CD14-positive monocyte (primary cell): ENCODE measurements around the gene KBTBD3. TPM values are rescaled to one million over a fixed set of nuclear protein-coding genes. Genes with fewer than 3 reads are reported as not detected.

Experiments
- DNase-seq, 3 donors: peaks; one replicate each; pipeline ENCODE4 v3.0.0-alpha.2; 2011 to 2022
- H2AFZ ChIP-seq: 2 replicates; pipeline ENCODE4 v1.6.0; 2012; ENCODE audit warnings: mild to moderate bottlenecking, low read depth, low read length, inconsistent platforms; ENCODE audit not compliant: insufficient read depth, poor library complexity, severe bottlenecking
- H3K27ac ChIP-seq, 2 donors: 1 replicate in 1 of 2; 2 replicates in 1 of 2; pipeline ENCODE4 v1.5.1; 2012 to 2013; ENCODE audit warnings: low read length in 2 of 2, control low read depth in 1 of 2, inconsistent platforms in 1 of 2, low read depth in 1 of 2, mild to moderate bottlenecking in 1 of 2
- H3K27me3 ChIP-seq, 2 donors: one replicate each; pipeline versions ENCODE4 v1.6.0 to v1.6.1; 2011 to 2013; ENCODE audit warnings: low read length in 2 of 2; ENCODE audit not compliant: control insufficient read depth in 2 of 2, insufficient read depth in 2 of 2
- H3K36me3 ChIP-seq, 2 donors: replicated peaks in 1 of 2; 1 replicate in 1 of 2; 2 replicates in 1 of 2; pipeline versions ENCODE4 v1.5.1 to v1.6.1; 2012 to 2013; ENCODE audit warnings: low read length in 2 of 2, control low read depth in 1 of 2, inconsistent platforms in 1 of 2, mild to moderate bottlenecking in 1 of 2; ENCODE audit not compliant: insufficient read depth in 2 of 2, control insufficient read depth in 1 of 2
- H3K4me1 ChIP-seq, 2 donors: 1 replicate in 1 of 2; 2 replicates in 1 of 2; pipeline versions ENCODE4 v1.5.1 to v1.6.1; 2012 to 2013; ENCODE audit warnings: low read length in 2 of 2, control low read depth in 1 of 2, inconsistent platforms in 1 of 2, mild to moderate bottlenecking in 1 of 2, moderate library complexity in 1 of 2; ENCODE audit not compliant: insufficient read depth in 2 of 2, control insufficient read depth in 1 of 2
- H3K4me2 ChIP-seq: replicated peaks from 2 replicates; pipeline ENCODE3; 2012; ENCODE audit warnings: low read length, moderate library complexity, mild to moderate bottlenecking; ENCODE audit not compliant: poor library complexity, severe bottlenecking; ENCODE audit errors: extremely low read depth
- H3K4me3 ChIP-seq, 3 experiments: fragments of 200-600 bp in 1 of 3; sonication (generic) in 1 of 3; replicated peaks in 1 of 3; 1 replicate in 2 of 3; 2 replicates in 1 of 3; pipeline ENCODE4 v1.5.1; 2011 to 2013; ENCODE audit warnings: low read length in 3 of 3, mild to moderate bottlenecking in 3 of 3, control low read depth in 2 of 3, low read depth in 2 of 3, inconsistent platforms in 1 of 3, moderate library complexity in 1 of 3
- H3K79me2 ChIP-seq: 2 replicates; pipeline ENCODE4 v1.6.0; 2012; ENCODE audit warnings: mild to moderate bottlenecking, control low read depth, inconsistent platforms, low read length, moderate library complexity; ENCODE audit not compliant: insufficient read depth
- H3K9ac ChIP-seq: 2 replicates; pipeline ENCODE4 v1.6.0; 2017; ENCODE audit warnings: low read length, mild to moderate bottlenecking; ENCODE audit not compliant: insufficient read depth, poor library complexity, severe bottlenecking
- H3K9me3 ChIP-seq, 2 donors: replicated peaks in 1 of 2; 1 replicate in 1 of 2; 2 replicates in 1 of 2; pipeline versions ENCODE4 v1.5.1 to v1.6.1; 2012 to 2013; ENCODE audit warnings: low read length in 2 of 2, control low read depth in 1 of 2; ENCODE audit not compliant: control insufficient read depth in 1 of 2, insufficient read depth in 1 of 2
- H4K20me1 ChIP-seq: 2 replicates; pipeline ENCODE4 v1.6.0; 2012; ENCODE audit warnings: mild to moderate bottlenecking, low read length, control low read depth, moderate library complexity; ENCODE audit not compliant: insufficient read depth
- H3K27ac Mint-ChIP-seq, 7 donors: one replicate each; pipeline ENCODE4 v1.8.0; 2020; ENCODE audit warnings: mild to moderate bottlenecking in 7 of 7, mixed read lengths in 7 of 7, moderate library complexity in 6 of 7, inconsistent platforms in 2 of 7
- H3K27me3 Mint-ChIP-seq, 3 donors: one replicate each; pipeline ENCODE4 v1.8.0; 2021 to 2022; ENCODE audit warnings: low read depth in 3 of 3, mild to moderate bottlenecking in 3 of 3, mixed read lengths in 3 of 3, moderate library complexity in 3 of 3, inconsistent platforms in 1 of 3
- H3K36me3 Mint-ChIP-seq, 2 donors: one replicate each; pipeline ENCODE4 v1.8.0; 2020; ENCODE audit warnings: mixed read lengths in 2 of 2, inconsistent platforms in 1 of 2, mild to moderate bottlenecking in 1 of 2
- H3K4me1 Mint-ChIP-seq: one replicate; pipeline ENCODE4 v1.8.0; 2020; ENCODE audit warnings: mild to moderate bottlenecking, mixed read lengths
- H3K4me3 Mint-ChIP-seq, 2 donors: one replicate each; pipeline ENCODE4 v1.8.0; 2020; ENCODE audit warnings: mild to moderate bottlenecking in 2 of 2, mixed read lengths in 2 of 2, moderate library complexity in 1 of 2
- H3K9me3 Mint-ChIP-seq, 7 donors: one replicate each; pipeline ENCODE4 v1.8.0; 2020 to 2022; ENCODE audit warnings: mixed read lengths in 7 of 7, mild to moderate bottlenecking in 6 of 7, moderate library complexity in 6 of 7, inconsistent platforms in 2 of 7
- CTCF ChIP-seq: fragments of 200-600 bp; IDR thresholded peaks from one replicate; pipeline ENCODE4 v1.8.0; 2022; ENCODE audit warnings: antibody characterized with exemption, mild to moderate bottlenecking
- WGBS: methylation state at CpG from one replicate; pipeline ENCODE4 v1.1.5; 2013; ENCODE audit warnings: missing lambda C conversion rate; ENCODE audit not compliant: insufficient coverage; 5-methylcytosine and 5-hydroxymethylcytosine counted together
- intact Hi-C, 2 donors: fragments of 100-400 bp; cut with micrococcal nuclease; formaldehyde crosslinking; loops; one replicate each; pipeline versions ENCODE4 v1.15.0 to v1.15.1; 2023
- polyA plus RNA-seq, 3 donors: library from polyadenylated mRNA; depleted of rRNA in 1 of 3; unstranded in 2 of 3; stranded (reverse) in 1 of 3; fragments of 300-500 nt in 2 of 3; fragments of >200 nt in 1 of 3; fragmentation: Illumina TruSeq in 2 of 3; gene quantifications; 1 replicate in 2 of 3; 2 replicates in 1 of 3; pipeline ENCODE4 v1.2.3, GENCODE V29; 2012 to 2021

Gene KBTBD3
- polyA plus RNA-seq, 3 donors = 1.5 to 5.9 (median 2.6) TPM

GRCh38 chr11:106031202-106031810, 45.8 kb downstream of the KBTBD3 start:
- no peak overlapping the region for H2AFZ ChIP-seq
- Mint-ChIP-seq H3K4me3 (no peak overlapping the region), H3K27ac (no peak overlapping the region), H3K9me3 (peaks cover 0 to 6% (median 3%) of the 10 kb centered on the region in 7 donors), H3K27me3 (peaks cover 0 to 5% (median 2%) of the 10 kb centered on the region in 3 donors), H3K36me3 (no peaks in the 10 kb centered on the region), H3K4me1 (no peaks in the 10 kb centered on the region)
- H3K4me2 ChIP-seq = no peak overlapping the region
- intact Hi-C loops = no loop called here
- H3K27me3 ChIP-seq = peaks cover 0 to 2% of the 10 kb centered on the region in 2 donors
- H4K20me1 ChIP-seq = no peaks in the 10 kb centered on the region
- no peaks in the 10 kb centered on the region for H3K4me1 ChIP-seq
- no peaks in the 10 kb centered on the region for H3K79me2 ChIP-seq
- no peak overlapping the region for H3K27ac ChIP-seq
- no peaks in the 10 kb centered on the region for H3K36me3 ChIP-seq
- H3K4me3 ChIP-seq = no peak overlapping the region
- WGBS = 80% methylated on average over 1 of the region's 2 CpGs
- H3K9me3 ChIP-seq = no peaks in the 10 kb centered on the region
- TF ChIP-seq CTCF = no peak
- no peak overlapping the region for H3K9ac ChIP-seq
- no peak for DNase-seq

DNA sequence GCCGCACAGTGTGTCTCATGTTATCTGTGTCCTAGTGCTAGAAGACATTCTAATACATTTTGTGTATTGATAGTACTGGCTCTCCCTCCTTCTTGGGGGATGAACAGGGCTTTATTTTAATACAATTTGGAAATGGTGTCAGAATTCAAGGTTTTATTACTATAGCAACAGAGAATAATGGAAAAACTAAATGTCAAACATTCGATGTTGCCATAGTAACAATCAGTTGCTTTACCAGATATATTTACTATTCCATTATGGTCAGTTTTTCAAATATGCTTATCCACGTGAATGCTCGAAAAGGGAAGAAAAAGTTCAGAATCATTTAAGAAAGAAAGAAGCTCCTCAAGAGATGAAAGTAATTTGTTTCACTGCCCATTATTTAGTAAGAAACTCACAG, 46.5 kb downstream of the KBTBD3 start:
- no peaks in the 10 kb centered on the region for H4K20me1 ChIP-seq
- no peak overlapping the region for H3K27ac ChIP-seq
- intact Hi-C loops = no loop called here
- H3K4me1 ChIP-seq = no peaks in the 10 kb centered on the region
- no peak for DNase-seq
- WGBS = no CpG with 5 or more reads among the region's 4 CpGs
- no peaks in the 10 kb centered on the region for H3K36me3 ChIP-seq
- no peak for TF ChIP-seq CTCF
- Mint-ChIP-seq H3K9me3 (peaks cover 0 to 6% (median 3%) of the 10 kb centered on the region in 7 donors), H3K4me1 (no peaks in the 10 kb centered on the region), H3K27me3 (peaks cover 0 to 6% (median 3%) of the 10 kb centered on the region in 3 donors), H3K36me3 (no peaks in the 10 kb centered on the region), H3K4me3 (no peak overlapping the region), H3K27ac (no peak overlapping the region)
- no peaks in the 10 kb centered on the region for H3K79me2 ChIP-seq
- no peaks in the 10 kb centered on the region for H3K9me3 ChIP-seq
- H2AFZ ChIP-seq = no peak overlapping the region
- no peak overlapping the region for H3K9ac ChIP-seq
- H3K4me3 ChIP-seq = no peak overlapping the region
- H3K4me2 ChIP-seq = no peak overlapping the region
- H3K27me3 ChIP-seq = peaks cover 0 to 2% of the 10 kb centered on the region in 2 donors
